ENCODE measurements around the gene AFF3. TPM values are rescaled to one million over a fixed set of nuclear protein-coding genes. Genes with fewer than 3 reads are reported as not detected.

AFF3 gene
- total RNA-seq, 2 experiments from 2014 or later = 0.09 to 0.55 TPM

DNA sequence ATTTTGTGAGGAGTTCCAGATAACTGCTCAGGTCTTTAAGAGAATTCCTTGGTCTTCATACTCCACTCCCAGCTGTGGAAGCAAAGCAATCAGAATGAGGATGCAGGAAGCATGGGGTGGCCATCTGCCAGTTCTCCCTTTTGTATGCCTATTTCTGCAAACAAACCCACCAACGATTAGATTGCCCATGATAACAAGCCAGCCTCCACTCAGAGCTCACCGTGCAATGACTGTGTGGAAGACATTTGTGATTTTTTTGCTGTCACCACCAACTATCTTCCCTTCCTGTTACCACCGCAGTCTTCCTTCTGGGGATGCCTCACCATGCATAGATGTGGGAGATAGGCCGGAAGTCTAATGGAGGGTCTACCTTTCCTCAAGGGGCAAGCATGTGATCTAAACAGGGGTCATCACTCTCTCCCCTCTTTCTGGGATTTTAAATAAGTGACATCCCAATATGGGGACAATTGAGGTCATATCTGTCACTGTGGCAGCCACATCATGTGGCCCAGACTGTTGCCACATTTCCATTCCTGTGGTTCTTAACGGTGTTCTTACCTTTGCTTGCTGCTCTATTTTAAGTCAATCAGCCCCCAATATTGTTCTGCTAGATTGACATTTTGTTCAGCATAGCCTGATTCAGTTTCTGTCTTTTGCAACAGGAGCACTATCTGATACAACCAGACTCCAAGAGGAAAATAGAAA is 4.4 kb downstream of the AFF3 start:
- Mint-ChIP-seq H3K9me3 (ENCODE audit: low read depth) (no peaks in the 10 kb centered on the region), H3K36me3 (no peaks in the 10 kb centered on the region), H3K4me1 (peaks cover 16% of the 10 kb centered on the region), H3K27ac (no peak overlapping the region), H3K4me3 (no peak overlapping the region), H3K27me3 (peaks cover 29% of the 10 kb centered on the region)
- ATAC-seq (no peak), DNase-seq (no peak)
- CTCF ChIA-PET = no interaction called here

DNA sequence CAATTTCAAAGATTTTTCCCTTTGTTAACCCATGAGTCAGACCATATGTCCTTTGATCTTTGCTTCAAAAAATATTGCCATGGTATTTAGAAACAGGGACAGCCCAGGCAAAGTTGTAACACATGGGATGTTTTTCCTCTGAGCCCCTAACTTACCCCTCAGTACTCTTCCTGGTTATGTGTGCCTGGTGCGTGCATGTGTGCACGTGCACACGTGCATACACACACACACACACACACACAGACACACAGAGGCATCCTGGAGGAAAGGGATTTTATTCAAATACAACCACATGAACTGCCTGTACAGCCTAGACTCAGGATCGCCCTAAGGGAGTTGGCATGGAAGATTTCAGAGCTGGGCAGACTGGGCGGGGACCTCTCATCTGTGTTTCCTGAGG is 5.1 kb downstream of the AFF3 start:
- Mint-ChIP-seq H3K4me1 (peaks cover 10% of the 10 kb centered on the region), H3K36me3 (no peaks in the 10 kb centered on the region), H3K9me3 (ENCODE audit: low read depth) (no peaks in the 10 kb centered on the region), H3K4me3 (no peak overlapping the region), H3K27me3 (peaks cover 27% of the 10 kb centered on the region), H3K27ac (no peak overlapping the region)
- ATAC-seq (no peak), DNase-seq (no peak)
- CTCF ChIA-PET = no interaction called here

- Mint-ChIP-seq H3K36me3 (no peaks in the 10 kb centered on the region), H3K4me1 (peaks cover 7% of the 10 kb centered on the region), H3K27me3 (peaks cover 27% of the 10 kb centered on the region), H3K4me3 (no peak overlapping the region), H3K9me3 (ENCODE audit: low read depth) (no peaks in the 10 kb centered on the region), H3K27ac (no peak overlapping the region)
- DNase-seq (no peak), ATAC-seq (no peak)
- CTCF ChIA-PET = no interaction called here
Measured at GRCh38 chr2:100136310-100136709, 6.1 kb downstream of the AFF3 start.

GRCh38 chr2:100135415-100135814 is 7.0 kb downstream of the AFF3 start:
- Mint-ChIP-seq H3K4me1 (peaks cover 7% of the 10 kb centered on the region), H3K4me3 (no peak overlapping the region), H3K9me3 (ENCODE audit: low read depth) (no peaks in the 10 kb centered on the region), H3K27me3 (peaks cover 22% of the 10 kb centered on the region), H3K36me3 (no peaks in the 10 kb centered on the region), H3K27ac (no peak overlapping the region)
- CTCF ChIA-PET = no interaction called here
- no peak for DNase-seq
- no peak for ATAC-seq

- DNase-seq = no peak
- peaks cover 6% of the 10 kb centered on the region for H3K27me3 Mint-ChIP-seq
- CTCF ChIA-PET = no interaction called here
- no peaks in the 10 kb centered on the region for H3K9me3 Mint-ChIP-seq (ENCODE audit: low read depth)
- H3K36me3 Mint-ChIP-seq = no peaks in the 10 kb centered on the region
- no peak for ATAC-seq
- no peak overlapping the region for H3K27ac Mint-ChIP-seq
- H3K4me3 Mint-ChIP-seq = no peak overlapping the region
- no peaks in the 10 kb centered on the region for H3K4me1 Mint-ChIP-seq
Measured at GRCh38 chr2:100130595-100131391, 11.6 kb downstream of the AFF3 start.

- Mint-ChIP-seq H3K9me3 (ENCODE audit: low read depth) (no peaks in the 10 kb centered on the region), H3K27me3 (peaks cover 3% of the 10 kb centered on the region), H3K36me3 (no peaks in the 10 kb centered on the region), H3K27ac (no peak overlapping the region), H3K4me1 (no peaks in the 10 kb centered on the region), H3K4me3 (no peak overlapping the region)
- ATAC-seq = no peak
- CTCF ChIA-PET = no interaction called here
- no peak for DNase-seq
Measured at GRCh38 chr2:100126897-100127401, 15.4 kb downstream of the AFF3 start.

GRCh38 chr2:100126201-100126600 is 16.2 kb downstream of the AFF3 start:
- DNase-seq (no peak), ATAC-seq (no peak)
- no peak overlapping the region for H3K27ac Mint-ChIP-seq
- H3K27me3 Mint-ChIP-seq = no peaks in the 10 kb centered on the region
- CTCF ChIA-PET = no interaction called here
- H3K9me3 Mint-ChIP-seq (ENCODE audit: low read depth) = no peaks in the 10 kb centered on the region
- no peaks in the 10 kb centered on the region for H3K36me3 Mint-ChIP-seq
- no peaks in the 10 kb centered on the region for H3K4me1 Mint-ChIP-seq
- H3K4me3 Mint-ChIP-seq = no peak overlapping the region

- H3K27ac Mint-ChIP-seq = no peak overlapping the region
- no peaks in the 10 kb centered on the region for H3K36me3 Mint-ChIP-seq
- no peak for ATAC-seq
- H3K9me3 Mint-ChIP-seq (ENCODE audit: low read depth) = no peaks in the 10 kb centered on the region
- no peak for DNase-seq
- H3K27me3 Mint-ChIP-seq = no peaks in the 10 kb centered on the region
- H3K4me1 Mint-ChIP-seq = no peaks in the 10 kb centered on the region
- no peak overlapping the region for H3K4me3 Mint-ChIP-seq
- CTCF ChIA-PET = no interaction called here
Measured at GRCh38 chr2:100125626-100126025, 16.8 kb downstream of the AFF3 start.

GRCh38 chr2:100124761-100125160 is 17.6 kb downstream of the AFF3 start:
- Mint-ChIP-seq H3K27ac (no peak overlapping the region), H3K4me1 (no peaks in the 10 kb centered on the region), H3K9me3 (ENCODE audit: low read depth) (no peaks in the 10 kb centered on the region), H3K27me3 (no peaks in the 10 kb centered on the region), H3K4me3 (no peak overlapping the region), H3K36me3 (no peaks in the 10 kb centered on the region)
- CTCF ChIA-PET = no interaction called here
- ATAC-seq (no peak), DNase-seq (no peak)

DNA sequence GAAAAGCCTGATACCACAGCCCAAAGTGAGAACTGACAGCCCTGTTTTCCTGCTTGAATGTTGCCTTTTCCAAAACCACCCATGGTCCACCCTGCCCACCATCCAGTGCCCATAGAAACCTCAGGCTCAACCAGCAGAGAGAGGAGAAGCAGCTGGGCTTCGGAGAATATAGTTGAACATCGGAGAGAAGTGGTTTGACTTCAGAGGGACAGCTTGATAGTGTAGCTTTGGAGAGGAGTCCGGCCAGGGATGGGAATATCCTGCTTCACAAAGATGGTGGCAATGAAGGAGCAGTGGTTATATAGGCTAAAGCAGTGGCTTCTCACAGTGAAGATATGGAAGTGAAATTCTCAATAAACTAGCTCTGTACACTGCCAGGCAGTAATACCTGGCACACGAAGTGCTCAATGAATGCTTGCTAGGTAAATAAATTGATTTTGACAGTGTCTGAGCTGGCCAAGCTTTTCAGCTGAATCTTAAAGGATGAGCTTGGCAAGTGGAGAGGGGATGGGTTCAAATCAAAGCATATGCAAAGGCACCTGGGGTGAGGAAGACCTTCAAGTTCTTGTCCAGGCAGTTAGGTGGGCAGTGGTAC is 21.2 kb downstream of the AFF3 start:
- Mint-ChIP-seq H3K4me3 (no peak overlapping the region), H3K27me3 (no peaks in the 10 kb centered on the region), H3K9me3 (ENCODE audit: low read depth) (no peaks in the 10 kb centered on the region), H3K36me3 (no peaks in the 10 kb centered on the region), H3K27ac (no peak overlapping the region), H3K4me1 (no peaks in the 10 kb centered on the region)
- CTCF ChIA-PET = no interaction called here
- ATAC-seq = no peak
- no peak for DNase-seq

DNA sequence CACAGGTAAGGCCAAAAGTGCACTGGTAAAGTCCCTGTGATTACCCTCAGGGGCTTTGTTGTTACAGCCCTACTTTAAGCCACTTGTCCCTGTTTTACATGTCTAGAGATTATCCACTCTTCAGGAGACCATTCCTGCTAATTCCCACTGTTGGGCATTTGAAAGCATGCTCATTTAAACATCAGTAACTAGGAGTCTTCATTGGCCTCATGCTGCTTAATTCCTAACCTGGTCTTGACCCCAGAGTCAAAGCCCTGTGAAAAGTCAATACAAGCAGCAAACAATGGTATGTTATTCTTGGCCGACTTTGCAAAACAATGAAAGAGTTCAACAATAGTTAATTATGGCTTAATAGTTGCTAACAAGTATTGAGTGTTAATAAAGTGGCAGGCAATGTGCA is 23.2 kb downstream of the AFF3 start:
- no peak for ATAC-seq
- no peaks in the 10 kb centered on the region for H3K4me1 Mint-ChIP-seq
- no peaks in the 10 kb centered on the region for H3K27me3 Mint-ChIP-seq
- no peak overlapping the region for H3K27ac Mint-ChIP-seq
- DNase-seq = no peak
- H3K9me3 Mint-ChIP-seq (ENCODE audit: low read depth) = no peaks in the 10 kb centered on the region
- CTCF ChIA-PET = no interaction called here
- H3K36me3 Mint-ChIP-seq = no peaks in the 10 kb centered on the region
- H3K4me3 Mint-ChIP-seq = no peak overlapping the region

DNA sequence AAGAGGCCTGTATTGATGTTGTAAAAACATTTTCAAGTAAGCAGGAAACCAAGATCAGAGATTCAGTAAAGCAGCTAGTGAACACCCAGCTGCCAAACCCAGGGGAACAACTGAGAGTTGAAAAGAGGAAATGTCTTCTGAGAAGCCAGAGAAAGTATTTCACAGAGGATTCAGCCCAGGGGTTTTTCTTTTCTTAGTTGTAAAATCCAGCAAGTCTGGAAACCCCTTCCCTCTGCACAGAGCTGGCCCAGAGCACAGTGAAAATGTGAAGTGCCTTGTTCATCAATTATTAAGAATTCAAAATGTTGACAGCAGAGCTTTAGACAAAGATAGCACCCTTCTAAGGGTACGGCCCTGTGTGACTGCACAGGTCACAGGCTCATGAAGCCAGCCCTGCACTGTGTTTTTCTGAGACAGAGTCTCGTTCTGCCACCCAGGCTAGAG is 28.4 kb downstream of the AFF3 start:
- DNase-seq = no peak
- no peak overlapping the region for H3K27ac Mint-ChIP-seq
- H3K4me1 Mint-ChIP-seq = no peaks in the 10 kb centered on the region
- CTCF ChIA-PET = no interaction called here
- H3K27me3 Mint-ChIP-seq = peaks cover 4% of the 10 kb centered on the region
- no peaks in the 10 kb centered on the region for H3K9me3 Mint-ChIP-seq (ENCODE audit: low read depth)
- H3K4me3 Mint-ChIP-seq = no peak overlapping the region
- no peak for ATAC-seq
- H3K36me3 Mint-ChIP-seq = no peaks in the 10 kb centered on the region

GRCh38 chr2:100110614-100111000 is 31.8 kb downstream of the AFF3 start:
- Mint-ChIP-seq H3K4me1 (no peaks in the 10 kb centered on the region), H3K4me3 (no peak overlapping the region), H3K9me3 (ENCODE audit: low read depth) (no peaks in the 10 kb centered on the region), H3K36me3 (no peaks in the 10 kb centered on the region), H3K27ac (no peak overlapping the region), H3K27me3 (peaks cover 33% of the 10 kb centered on the region)
- CTCF ChIA-PET = no interaction called here
- DNase-seq = no peak
- no peak for ATAC-seq
